NCI-H1694 (cell line): ENCODE measurements around the gene DUSP22.

Experiments
- DNase-seq: peaks from one replicate; lab custom pipeline; 2025; lab: John Stamatoyannopoulos, UW

The DUSP22 gene

DNA sequence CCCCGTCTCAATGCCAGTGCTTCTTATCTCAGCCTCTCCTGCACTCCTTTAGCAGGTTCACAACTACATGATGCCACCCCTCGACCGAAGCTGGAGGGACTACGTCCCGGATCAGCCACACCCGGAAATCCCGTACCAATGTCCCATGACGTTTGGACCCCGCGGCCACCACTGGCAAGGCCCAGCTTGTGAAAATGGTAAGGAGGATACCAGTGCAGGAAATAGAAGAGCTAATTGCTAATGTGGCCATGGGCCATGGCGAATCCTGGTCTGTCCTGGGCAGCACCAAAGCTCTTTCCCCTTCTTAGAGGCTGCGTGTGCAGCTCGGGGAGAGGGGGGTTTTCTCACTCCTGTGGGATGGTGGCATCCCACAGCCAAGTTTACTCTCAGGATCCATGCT, 104.8 kb downstream of the DUSP22 start:
- DNase-seq, result no peak

DNA sequence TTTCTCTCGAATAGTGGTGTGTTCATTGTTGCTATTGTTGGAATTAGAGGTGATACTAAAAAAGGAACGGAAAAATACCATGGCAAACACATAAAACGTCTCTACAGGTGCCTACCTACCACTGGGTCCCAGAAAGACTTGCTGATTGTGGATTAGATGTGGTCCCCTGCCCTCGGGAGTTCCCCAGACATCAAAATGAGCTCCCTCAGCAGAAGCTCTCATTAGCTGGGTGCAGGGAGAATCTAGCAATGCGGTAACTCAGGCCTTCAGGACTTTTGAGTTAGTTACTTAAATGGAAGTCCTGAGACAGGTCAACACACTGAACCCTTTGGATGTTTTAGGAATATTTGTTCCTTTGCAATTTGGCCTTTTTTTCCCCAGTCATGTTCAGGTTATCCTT, 105.3 kb downstream of the DUSP22 start:
- DNase-seq, result no peak

DNA sequence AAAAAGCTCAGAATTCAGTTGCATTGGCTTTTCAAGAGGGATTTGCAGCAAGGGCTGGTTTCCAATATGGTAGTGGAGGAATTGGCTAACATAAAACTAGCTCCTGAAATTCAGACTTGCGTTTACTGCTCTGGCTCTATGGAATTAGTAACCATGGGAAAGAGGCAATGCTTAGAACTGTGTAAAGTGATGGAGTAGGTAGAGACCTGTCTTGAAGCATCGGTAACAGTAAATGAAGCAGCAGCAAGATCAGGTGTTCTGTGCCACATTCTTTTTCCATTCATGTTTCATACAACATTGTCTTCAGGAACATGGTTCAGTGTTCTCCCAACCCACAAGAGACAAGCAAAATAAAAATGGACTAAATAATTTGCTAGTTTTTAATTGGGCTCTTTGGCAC, 105.8 kb downstream of the DUSP22 start:
- no peak for DNase-seq

DNA sequence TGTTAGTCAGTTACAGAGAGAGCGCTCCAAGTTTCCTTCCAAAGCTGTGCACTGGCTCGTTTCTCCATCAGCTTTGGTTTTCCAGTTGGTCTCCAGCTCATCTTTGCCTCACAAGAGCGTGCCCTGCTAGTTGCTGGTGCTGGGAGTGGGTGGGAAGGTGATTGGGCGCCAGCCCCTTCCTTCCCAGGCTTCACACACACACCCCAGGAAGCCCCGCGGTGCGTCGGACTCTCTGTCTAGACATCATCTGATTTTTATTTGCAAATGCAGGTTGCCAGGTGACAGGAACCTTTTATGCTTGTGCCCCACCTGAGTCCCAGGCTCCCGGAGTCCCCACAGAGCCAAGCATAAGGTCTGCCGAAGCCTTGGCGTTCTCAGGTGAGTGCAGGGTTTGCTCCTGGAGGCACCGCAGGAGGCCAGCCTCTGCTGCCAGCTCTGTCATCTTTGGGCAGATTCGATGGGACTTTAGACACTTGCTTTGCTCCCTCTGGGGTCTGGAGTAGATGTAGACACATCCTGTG, 106.3 kb downstream of the DUSP22 start:
- DNase-seq, result no peak

DNA sequence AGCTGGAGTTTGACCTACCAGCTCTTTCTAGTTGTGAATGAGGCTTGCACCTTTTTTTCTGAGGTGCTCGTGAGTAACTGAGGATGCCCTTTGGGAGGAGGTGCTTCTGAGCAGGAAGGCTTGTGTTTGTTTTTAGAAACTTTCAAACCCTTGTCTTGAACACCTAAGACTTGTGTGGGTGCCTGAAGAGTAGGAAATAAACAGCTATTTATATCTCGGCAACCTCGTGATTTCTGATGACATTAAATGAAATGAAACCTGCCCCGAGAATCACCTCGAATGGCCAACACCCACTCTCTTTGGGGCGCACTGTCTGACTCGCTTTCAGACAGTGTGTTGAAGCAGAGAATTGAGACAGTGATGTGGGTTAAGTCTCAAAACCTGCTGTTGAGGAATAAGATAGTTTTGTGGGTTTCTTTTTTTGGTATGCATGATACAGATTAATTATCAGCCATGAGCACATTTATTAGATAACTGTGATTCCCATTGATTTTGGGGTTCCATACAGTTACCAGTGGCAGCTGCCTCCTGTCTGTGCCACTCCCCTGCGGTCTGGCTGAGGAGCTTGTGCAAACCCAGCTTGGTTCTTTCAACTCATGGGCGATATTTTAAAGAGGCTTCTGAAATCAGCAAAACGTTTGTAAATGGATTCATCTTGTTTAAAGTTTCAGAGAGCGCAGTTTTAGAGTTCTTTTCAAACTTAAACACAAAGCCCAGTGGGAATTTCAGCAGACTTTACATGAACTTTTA, 107.7 kb downstream of the DUSP22 start:
- DNase-seq, result no peak

DNA sequence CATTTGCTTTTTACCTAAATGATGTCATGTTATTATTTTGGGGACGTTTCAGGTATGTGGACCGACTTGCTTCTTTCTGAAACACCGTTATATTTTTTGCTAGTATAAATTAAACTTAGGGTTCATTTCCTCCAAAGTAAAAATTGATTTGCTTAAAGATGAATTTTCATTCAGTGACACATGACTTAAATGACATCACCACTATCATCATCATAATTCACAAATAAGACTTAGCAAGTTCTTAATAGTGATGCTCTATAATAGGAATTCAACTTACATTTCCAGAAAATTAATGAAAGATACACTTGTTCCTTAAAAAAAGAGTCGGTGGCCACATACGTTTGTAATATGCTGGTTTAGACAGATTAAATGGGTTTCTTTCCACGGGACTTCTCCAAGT, 108.5 kb downstream of the DUSP22 start:
- DNase-seq, result no peak
